ENCODE measurements around the gene CATSPERE.
"Not testable (repeated sequence)": the region's sequence is repeated elsewhere in the genome, so short reads cannot be mapped to it uniquely, and the experiment has no call there.

CATSPERE gene

GRCh38 chr1:244448279-244449036 lies 12.6 kb upstream of the CATSPERE start:
- DNase-seq = no peak

GRCh38 chr1:244449936-244450508 lies 11.1 kb upstream of the CATSPERE start:
- DNase-seq = no peak

GRCh38 chr1:244450597-244451538 lies 10.2 kb upstream of the CATSPERE start:
- peak; percentile 56 to 68 for DNase-seq

GRCh38 chr1:244451539-244451950 lies 9.5 kb upstream of the CATSPERE start, which contains the start of gene ADSS2:
ADSS2 (minus strand) TSS chr1:244451909; CDS start chr1:244451817, 92 bp downstream.
- no peak for DNase-seq

- DNase-seq = peak; percentile 99
Observed at GRCh38 chr1:244451951-244452795, 8.9 kb upstream of the CATSPERE start.

- no peak for DNase-seq
Observed at GRCh38 chr1:244454412-244454811, 6.7 kb upstream of the CATSPERE start.

- DNase-seq = no peak
Observed at GRCh38 chr1:244456586-244456985, 4.5 kb upstream of the CATSPERE start.

- DNase-seq = no peak
Observed at GRCh38 chr1:244458781-244459180, 2.3 kb upstream of the CATSPERE start.

- DNase-seq = peak; percentile 20 to 36
Observed at GRCh38 chr1:244460197-244460596, 876 bp upstream of the CATSPERE start.

- DNase-seq = no peak
Observed at GRCh38 chr1:244466724-244467123, 5.7 kb downstream of the CATSPERE start.

GRCh38 chr1:244473059-244473605 lies 12.1 kb downstream of the CATSPERE start:
- no peak for DNase-seq

- not testable (repeated sequence) for DNase-seq
Observed at GRCh38 chr1:244484971-244485370, 23.9 kb downstream of the CATSPERE start.

- no peak for DNase-seq
Observed at GRCh38 chr1:244494653-244495052, 33.6 kb downstream of the CATSPERE start.

GRCh38 chr1:244496186-244496585 lies 35.1 kb downstream of the CATSPERE start:
- no peak for DNase-seq

GRCh38 chr1:244497805-244498204 lies 36.7 kb downstream of the CATSPERE start:
- DNase-seq = no peak

GRCh38 chr1:244499484-244499883 lies 38.4 kb downstream of the CATSPERE start:
- DNase-seq = not testable (repeated sequence)

GRCh38 chr1:244500515-244500914 lies 39.4 kb downstream of the CATSPERE start:
- not testable (repeated sequence) for DNase-seq

- DNase-seq = no peak
Observed at GRCh38 chr1:244502630-244503029, 41.6 kb downstream of the CATSPERE start.

GRCh38 chr1:244513493-244513892 lies 52.4 kb downstream of the CATSPERE start:
- no peak for DNase-seq

- DNase-seq = no peak
Observed at GRCh38 chr1:244515680-244516079, 54.6 kb downstream of the CATSPERE start.

GRCh38 chr1:244536316-244536715 lies 75.2 kb downstream of the CATSPERE start:
- no peak for DNase-seq

GRCh38 chr1:244545511-244545910 lies 84.4 kb downstream of the CATSPERE start:
- DNase-seq = no peak
